Mucosa of descending colon (tissue), 3 donors: ENCODE measurements around the gene PHKB. TPM values are rescaled to one million over a fixed set of nuclear protein-coding genes. Genes with fewer than 3 reads are reported as not detected.

Source experiments
- ATAC-seq: fragments of 200-7000 bp; cut with Tn5 transposase; one replicate; pipeline ENCODE4 v1.9.1; 2020; ENCODE audit warnings: mild to moderate bottlenecking, moderate library complexity
- DNase-seq, 3 donors: peaks; one replicate each; pipeline ENCODE4 v3.0.0-alpha.2; 2020
- H3K36me3 ChIP-seq: fragments of 200-600 bp; one replicate; pipeline ENCODE4 v1.8.0; 2021; ENCODE audit warnings: low read depth, mild to moderate bottlenecking
- H3K4me1 ChIP-seq: fragments of 200-600 bp; one replicate; pipeline ENCODE4 v1.8.0; 2021; ENCODE audit warnings: low read depth, mild to moderate bottlenecking
- H3K4me3 ChIP-seq: fragments of 200-600 bp; one replicate; pipeline ENCODE4 v1.8.0; 2021; ENCODE audit warnings: mild to moderate bottlenecking
- H3K9me3 ChIP-seq: fragments of 200-600 bp; one replicate; pipeline ENCODE4 v1.8.0; 2021; ENCODE audit warnings: mild to moderate bottlenecking
- intact Hi-C, 2 donors: fragments of 100-400 bp; cut with DNase I in 1 of 2; cut with micrococcal nuclease in 1 of 2; formaldehyde crosslinking; loops; one replicate each; pipeline versions ENCODE4 v1.11.0 to v1.11.1; 2022; cut with DNase I, micrococcal nuclease
- total RNA-seq, 3 donors: library from RNA; stranded (reverse); fragmentation: NEBNext Ultra II Directional in 2 of 3; extraction: Animal tissue kit (Norgen Biotek cat#: 25700) in 2 of 3; gene quantifications; one replicate each; pipeline versions ENCODE4 v1.2.1 to v1.2.4, GENCODE V29; 2021 to 2023
- TF ChIP-seq, protein P1 (sequence below): fragments of 200-600 bp; IDR thresholded peaks from one replicate; pipeline ENCODE4 v1.8.0; 2022; ENCODE audit warnings: antibody characterized with exemption, mild to moderate bottlenecking
- donor health status: DM: no; HTN: no; CAD: no; lungs with moderate emphysema.
- donor health status: DM: no; HTN: no; CAD: no.
- donor health status: DM: no; HTN: yes; CAD: no.

Gene PHKB
- total RNA-seq, 3 donors from 2014 or later, result 67.8 to 101 (median 81.4) TPM

DNA sequence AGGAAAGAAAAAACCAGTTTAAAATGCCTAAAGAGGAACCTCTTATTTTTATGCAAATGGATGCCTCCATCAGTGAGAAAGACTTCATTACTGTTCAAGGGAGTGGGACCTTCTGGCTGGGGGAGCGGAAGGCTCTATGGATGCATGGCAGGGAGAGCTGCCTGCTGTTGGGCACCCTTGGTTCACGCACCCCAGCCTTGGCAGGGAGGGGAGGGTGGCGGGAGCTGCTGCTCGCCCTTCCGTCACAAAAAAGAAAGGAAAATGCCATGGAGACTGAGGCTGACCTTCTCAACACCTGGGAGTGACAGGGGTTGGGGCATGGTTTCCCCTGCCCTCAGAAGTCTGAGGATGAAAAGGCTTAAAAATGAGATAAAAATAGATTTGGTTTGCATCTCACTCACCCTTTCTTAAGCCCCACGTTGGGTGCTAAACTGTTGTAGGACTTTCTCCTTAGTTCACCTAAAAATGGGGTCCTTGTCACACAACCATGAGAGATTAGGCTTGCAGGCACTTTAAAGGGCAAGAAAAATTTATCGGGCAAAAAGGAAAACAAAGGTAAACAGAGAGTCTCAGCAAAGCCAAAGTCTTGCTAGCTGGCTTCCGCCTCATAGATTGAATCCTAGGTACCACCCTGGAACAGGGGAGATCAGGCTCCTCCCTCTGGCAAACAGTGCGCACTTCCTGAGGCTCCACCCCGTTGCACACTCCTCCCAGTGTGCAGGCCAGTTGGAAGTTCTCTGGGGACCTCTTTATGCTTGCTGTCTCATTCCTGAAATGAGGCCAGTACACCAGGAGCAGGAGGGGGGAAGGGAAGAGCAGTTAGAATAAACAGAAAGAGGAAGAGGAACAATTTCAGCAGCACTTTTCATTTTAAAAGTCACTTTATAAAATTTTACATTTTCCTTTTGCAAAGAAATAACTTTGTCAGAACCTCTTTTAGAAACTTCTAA, 31.6 kb downstream of the PHKB start:
- H3K9me3 ChIP-seq, result peaks cover 30% of the 10 kb centered on the region
- H3K36me3 ChIP-seq, result no peaks in the 10 kb centered on the region
- no peak overlapping the region for H3K4me3 ChIP-seq
- peak; percentile 85 for ATAC-seq
- no peaks in the 10 kb centered on the region for H3K4me1 ChIP-seq
- DNase-seq, result peak; percentile 36 to 61 (median 52)
- intact Hi-C loops, result no loop called here
- TF ChIP-seq, protein P1, sequence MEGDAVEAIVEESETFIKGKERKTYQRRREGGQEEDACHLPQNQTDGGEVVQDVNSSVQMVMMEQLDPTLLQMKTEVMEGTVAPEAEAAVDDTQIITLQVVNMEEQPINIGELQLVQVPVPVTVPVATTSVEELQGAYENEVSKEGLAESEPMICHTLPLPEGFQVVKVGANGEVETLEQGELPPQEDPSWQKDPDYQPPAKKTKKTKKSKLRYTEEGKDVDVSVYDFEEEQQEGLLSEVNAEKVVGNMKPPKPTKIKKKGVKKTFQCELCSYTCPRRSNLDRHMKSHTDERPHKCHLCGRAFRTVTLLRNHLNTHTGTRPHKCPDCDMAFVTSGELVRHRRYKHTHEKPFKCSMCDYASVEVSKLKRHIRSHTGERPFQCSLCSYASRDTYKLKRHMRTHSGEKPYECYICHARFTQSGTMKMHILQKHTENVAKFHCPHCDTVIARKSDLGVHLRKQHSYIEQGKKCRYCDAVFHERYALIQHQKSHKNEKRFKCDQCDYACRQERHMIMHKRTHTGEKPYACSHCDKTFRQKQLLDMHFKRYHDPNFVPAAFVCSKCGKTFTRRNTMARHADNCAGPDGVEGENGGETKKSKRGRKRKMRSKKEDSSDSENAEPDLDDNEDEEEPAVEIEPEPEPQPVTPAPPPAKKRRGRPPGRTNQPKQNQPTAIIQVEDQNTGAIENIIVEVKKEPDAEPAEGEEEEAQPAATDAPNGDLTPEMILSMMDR, result no peak

DNA sequence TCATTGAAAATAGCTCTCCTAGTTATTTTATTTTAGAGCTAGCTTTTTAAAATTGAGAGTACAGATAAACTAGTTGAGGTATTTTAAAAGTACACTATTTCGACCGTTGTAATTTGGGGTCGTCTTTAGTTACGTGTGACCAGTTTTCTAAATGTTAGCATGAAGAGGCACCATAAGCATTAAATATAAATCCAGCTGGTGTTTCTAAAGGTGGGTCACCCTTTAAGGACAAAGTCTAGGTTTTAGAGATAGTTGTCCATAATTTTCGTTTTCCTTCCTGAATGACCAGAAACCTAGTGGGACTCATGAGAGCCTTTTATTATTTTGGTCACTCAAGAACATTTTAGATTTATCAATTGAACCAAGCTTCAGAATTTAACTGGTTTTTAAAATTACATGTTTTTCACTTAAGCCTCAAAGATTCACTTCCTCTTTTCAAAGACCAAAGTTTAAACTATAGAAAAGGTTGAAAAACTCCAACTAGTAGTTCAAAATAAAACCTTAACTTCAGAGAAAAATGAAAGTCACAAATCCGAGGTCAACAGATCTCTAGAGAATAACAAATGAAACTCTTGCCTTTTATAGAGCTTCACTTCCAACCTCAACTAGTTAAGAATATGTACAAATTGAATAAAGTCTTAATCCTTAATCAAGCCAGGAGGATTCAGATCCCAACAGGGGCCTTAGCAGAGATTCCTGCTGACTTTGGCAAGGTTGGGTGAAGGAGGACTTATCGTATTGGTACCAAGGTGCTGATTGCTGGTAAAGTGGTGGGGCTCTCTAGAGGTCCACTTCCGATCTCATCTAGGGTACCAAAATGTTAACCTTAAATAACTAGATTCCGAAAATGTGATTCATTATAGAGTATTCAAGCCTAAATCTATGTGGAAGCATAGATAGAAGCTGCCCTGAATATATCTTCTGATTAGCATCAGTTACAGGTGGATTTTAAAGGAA, 32.5 kb downstream of the PHKB start:
- DNase-seq (no peak), ATAC-seq (no peak)
- intact Hi-C loops, result no loop called here
- no peaks in the 10 kb centered on the region for H3K4me1 ChIP-seq
- TF ChIP-seq, protein P1, result no peak
- H3K9me3 ChIP-seq, result peaks cover 28% of the 10 kb centered on the region
- no peaks in the 10 kb centered on the region for H3K36me3 ChIP-seq
- no peak overlapping the region for H3K4me3 ChIP-seq

DNA sequence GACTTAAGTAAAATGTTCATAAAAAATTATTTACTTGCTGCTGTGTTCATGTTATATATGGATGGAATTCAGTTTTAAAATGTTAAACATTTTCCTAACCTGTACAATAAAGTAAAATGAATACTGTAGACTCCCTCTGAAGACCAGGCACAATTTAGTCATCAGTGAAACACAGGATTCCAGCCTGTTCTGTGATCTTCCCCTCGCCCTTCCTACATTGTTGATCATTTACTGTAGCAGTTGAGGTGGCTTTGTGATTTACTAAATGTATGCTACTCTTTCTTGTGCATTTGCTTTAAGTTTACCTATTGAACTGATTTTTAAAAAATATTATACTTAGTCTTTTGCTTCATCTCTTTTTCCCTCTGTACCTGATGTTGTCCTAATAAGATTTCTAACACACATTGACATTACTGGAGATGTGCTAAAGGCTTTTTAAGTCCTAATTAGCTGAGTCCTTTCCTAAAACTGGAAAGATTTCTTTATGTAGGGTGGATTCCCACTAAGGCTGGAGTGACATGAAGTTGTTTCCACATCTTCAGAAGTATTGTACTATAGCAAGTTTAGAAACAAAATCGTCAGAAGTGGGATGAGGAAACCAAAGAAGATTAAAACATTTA, 38.1 kb downstream of the PHKB start:
- ATAC-seq, result no peak
- no peak overlapping the region for H3K4me3 ChIP-seq
- H3K4me1 ChIP-seq, result no peaks in the 10 kb centered on the region
- intact Hi-C loops, result no loop called here
- DNase-seq, result no peak
- peaks cover 4% of the 10 kb centered on the region for H3K36me3 ChIP-seq
- no peaks in the 10 kb centered on the region for H3K9me3 ChIP-seq
- TF ChIP-seq, protein P1, result no peak

DNA sequence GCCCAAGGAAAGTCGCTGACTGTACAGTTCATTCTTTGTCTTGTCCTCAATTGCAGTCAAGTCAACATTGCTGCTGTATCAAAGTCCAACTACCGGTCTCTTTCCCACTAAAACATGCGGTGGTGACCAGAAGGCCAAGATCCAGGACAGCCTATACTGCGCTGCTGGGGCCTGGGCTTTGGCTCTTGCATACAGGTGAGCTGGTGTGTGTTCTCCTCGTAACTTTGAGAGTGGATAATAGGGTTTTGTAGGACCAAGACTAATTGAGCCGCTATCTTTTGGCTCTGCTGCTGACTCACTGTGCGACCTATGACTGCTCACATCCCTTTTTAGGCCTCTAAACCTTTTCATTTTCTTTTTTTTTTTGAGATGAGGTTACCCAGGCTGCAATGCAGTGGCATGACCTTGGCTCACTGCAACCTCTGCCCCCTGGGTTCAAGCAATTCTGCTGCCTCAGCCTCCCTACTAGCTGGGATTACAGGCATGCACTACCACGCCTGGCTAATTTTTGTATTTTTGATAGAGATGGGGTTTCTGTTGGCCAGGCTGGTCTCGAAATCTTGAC, 38.7 kb downstream of the PHKB start:
- Histone ChIP-seq H3K4me3 (no peak overlapping the region), H3K4me1 (no peaks in the 10 kb centered on the region), H3K9me3 (no peaks in the 10 kb centered on the region), H3K36me3 (peaks cover 4% of the 10 kb centered on the region)
- ATAC-seq, result no peak
- TF ChIP-seq, protein P1, result no peak
- intact Hi-C loops, result no loop called here
- DNase-seq, result no peak

DNA sequence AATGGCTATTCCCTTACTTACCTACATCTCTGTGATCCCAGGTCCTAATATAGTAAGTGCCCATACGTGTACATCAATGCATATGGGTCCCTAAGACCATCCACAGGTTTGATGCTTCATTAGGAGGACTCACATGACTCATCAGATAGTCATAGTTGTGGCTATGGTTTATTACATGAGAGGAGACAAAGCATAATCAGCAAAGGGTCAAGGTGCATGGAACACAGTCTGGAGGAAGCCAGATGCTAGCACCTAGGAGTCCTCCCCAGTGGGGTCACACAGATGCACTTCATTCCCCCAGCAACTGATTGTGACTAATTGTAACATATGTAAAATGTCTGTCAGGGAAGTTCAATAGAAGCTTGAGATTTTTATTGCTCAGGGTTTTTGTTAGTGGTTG, 42.8 kb downstream of the PHKB start:
- DNase-seq (no peak), ATAC-seq (peak; percentile 56)
- TF ChIP-seq, protein P1, result no peak
- peaks cover 4% of the 10 kb centered on the region for H3K36me3 ChIP-seq
- no peak overlapping the region for H3K4me3 ChIP-seq
- intact Hi-C loops, result no loop called here
- H3K4me1 ChIP-seq, result no peaks in the 10 kb centered on the region
- no peaks in the 10 kb centered on the region for H3K9me3 ChIP-seq
